HCT116 (cell line): ENCODE data around the gene MYLK. TPM values are rescaled to one million over a fixed set of nuclear protein-coding genes. Genes with fewer than 3 reads are reported as not detected.

Experiments
- ATAC-seq: fragments of 200-7000 bp; cut with Tn5 transposase; 2 replicates; pipeline ENCODE4 v1.9.1; 2020; ENCODE audit warnings: mild to moderate bottlenecking, moderate library complexity
- BruUV-seq: library from RNA; stranded (reverse); fragments of 400-500 nt; replicated peaks from 2 replicates; lab custom pipeline; 2021; lab: Mats Ljungman, UMichigan
- CTCF ChIA-PET: fragments of 300-600 bp; sonication (Branson Sonifier 250); formaldehyde crosslinking; loops from one replicate; lab custom pipeline; 2021; ENCODE audit warnings: antibody characterized with exemption; lab: Charles Lee
- POLR2A ChIA-PET: fragments of 300-600, 350-600 bp; sonication (Branson Sonifier 250); formaldehyde crosslinking; loops from one replicate; lab custom pipeline; 2021; ENCODE audit warnings: antibody characterized with exemption; lab: Charles Lee
- RAD21 ChIA-PET, 2 experiments: fragments of 300-600 bp; sonication (Branson Sonifier 250); formaldehyde crosslinking; loops; one replicate each; lab custom pipeline; 2023; ENCODE audit warnings: low total read pairs in 2 of 2; ENCODE audit not compliant: uncharacterized antibody in 2 of 2, unreplicated experiment in 2 of 2, low non-redundant PET in 1 of 2; lab: Charles Lee
- DNase-seq: peaks from one replicate; pipeline ENCODE4 v3.0.0-alpha.2; 2010; ENCODE audit warnings: low read depth, low spot score
- H2AFZ ChIP-seq: fragments of 200-600 bp; shearing (Covaris generic), sonication (generic); 2 replicates; pipeline ENCODE4 v1.6.1; 2017; ENCODE audit warnings: low read depth, mixed run types, mixed read lengths, antibody characterized with exemption, low read length; ENCODE audit not compliant: poor library complexity, severe bottlenecking
- H3K27ac ChIP-seq: 2 replicates; pipeline ENCODE4 v1.5.1; 2012; ENCODE audit warnings: low read depth, low read length
- H3K27me3 ChIP-seq: fragments of 200-600 bp; sonication (generic); 2 replicates; pipeline ENCODE4 v1.6.1; 2016; ENCODE audit warnings: mixed run types, low read length, mixed read lengths; ENCODE audit not compliant: insufficient read depth
- H3K36me3 ChIP-seq, 2 experiments: fragments of 200-500 bp in 1 of 2; fragments of 200-600 bp in 1 of 2; sonication (Bioruptor generic) in 1 of 2; sonication (generic) in 1 of 2; 2 replicates each; pipeline versions ENCODE4 v1.5.1 to v1.6.1; 2014 to 2016; ENCODE audit warnings: low read length in 2 of 2, inconsistent platforms in 1 of 2, mixed read lengths in 1 of 2, mixed run types in 1 of 2; ENCODE audit not compliant: insufficient read depth in 2 of 2, control insufficient read depth in 1 of 2
- H3K4me1 ChIP-seq, 2 experiments: fragments of 200-600 bp in 1 of 2; sonication (generic) in 1 of 2; 2 replicates each; pipeline versions ENCODE4 v1.5.1 to v1.6.1; 2012 to 2017; ENCODE audit warnings: low read length in 2 of 2, inconsistent platforms in 1 of 2, mild to moderate bottlenecking in 1 of 2, mixed read lengths in 1 of 2, mixed run types in 1 of 2, moderate library complexity in 1 of 2; ENCODE audit not compliant: insufficient read depth in 2 of 2, control insufficient read depth in 1 of 2
- H3K4me2 ChIP-seq: fragments of 200-600 bp; sonication (generic); 2 replicates; pipeline ENCODE4 v1.6.1; 2017; ENCODE audit warnings: mixed run types, low read length, mixed read lengths
- H3K4me3 ChIP-seq, 2 experiments: fragments of 200-600 bp in 1 of 2; sonication (generic) in 1 of 2; replicated peaks in 1 of 2; 2 replicates each; pipeline ENCODE4 v1.5.1; 2011 to 2016; ENCODE audit warnings: low read length in 2 of 2, control low read depth in 1 of 2, low read depth in 1 of 2, mild to moderate bottlenecking in 1 of 2, mixed read lengths in 1 of 2, mixed run types in 1 of 2
- H3K79me2 ChIP-seq: fragments of 200-600 bp; sonication (generic); 2 replicates; pipeline ENCODE4 v1.6.1; 2017; ENCODE audit warnings: mild to moderate bottlenecking, mixed run types, low read length, moderate library complexity, mixed read lengths; ENCODE audit not compliant: insufficient read depth
- H3K9ac ChIP-seq: fragments of 200-600 bp; sonication (generic); 2 replicates; pipeline ENCODE4 v1.6.1; 2016; ENCODE audit warnings: low read length, mixed read lengths
- H3K9me2 ChIP-seq: fragments of 200-600 bp; sonication (generic), shearing (Covaris generic); 2 replicates; pipeline ENCODE4 v1.6.1; 2017; ENCODE audit warnings: mixed run types, mild to moderate bottlenecking, moderate library complexity; ENCODE audit not compliant: insufficient read depth
- H3K9me3 ChIP-seq, 2 experiments: fragments of 200-500 bp in 1 of 2; fragments of 200-600 bp in 1 of 2; sonication (Bioruptor generic) in 1 of 2; sonication (generic) in 1 of 2; 2 replicates each; pipeline ENCODE4 v1.6.1; 2014 to 2017; ENCODE audit warnings: low read length in 2 of 2, mixed read lengths in 2 of 2, inconsistent platforms in 1 of 2, low read depth in 1 of 2, mild to moderate bottlenecking in 1 of 2, mixed run types in 1 of 2, moderate library complexity in 1 of 2; ENCODE audit not compliant: control insufficient read depth in 1 of 2, insufficient read depth in 1 of 2
- H4K20me1 ChIP-seq: fragments of 200-600 bp; sonication (generic), shearing (Covaris generic); 2 replicates; pipeline ENCODE4 v1.6.1; 2017; ENCODE audit warnings: mixed run types, mild to moderate bottlenecking, moderate library complexity; ENCODE audit not compliant: insufficient read depth
- ELF1 ChIP-seq: IDR thresholded peaks from 2 replicates; pipeline ENCODE4 v1.6.1; 2012; ENCODE audit warnings: low read depth, borderline replicate concordance
- POLR2AphosphoS5 ChIP-seq: IDR thresholded peaks from 2 replicates; pipeline ENCODE4 v1.6.1; 2011; ENCODE audit warnings: mild to moderate bottlenecking, low read depth, low read length, moderate library complexity
- RAD21 ChIP-seq: IDR thresholded peaks from 2 replicates; pipeline ENCODE4 v1.6.1; 2012; ENCODE audit warnings: low read depth, mild to moderate bottlenecking
- SRF ChIP-seq: IDR thresholded peaks from 2 replicates; pipeline ENCODE4 v1.6.1; 2012; ENCODE audit warnings: low read depth
- YY1 ChIP-seq: IDR thresholded peaks from 2 replicates; pipeline ENCODE4 v1.6.1; 2011; ENCODE audit warnings: low read length, low read depth, moderate library complexity, mild to moderate bottlenecking; ENCODE audit not compliant: insufficient replicate concordance; ENCODE audit errors: extremely low read depth
- ZNF274 ChIP-seq: fragments of 200-500 bp; sonication (Bioruptor generic); IDR thresholded peaks from 2 replicates; pipeline ENCODE4 v1.6.1; 2014; ENCODE audit warnings: mild to moderate bottlenecking, low read depth, low read length, inconsistent platforms
- intact Hi-C: fragments of 100-400 bp; cut with micrococcal nuclease; formaldehyde crosslinking; loops from 2 replicates; pipeline ENCODE4 v1.10.0; 2022
- total RNA-seq: library from RNA; stranded (reverse); gene quantifications from one replicate; pipeline ENCODE4 v1.2.1, GENCODE V29; 2021; ENCODE audit not compliant: unreplicated experiment
- TF ChIP-seq, protein P1 (sequence below): IDR thresholded peaks from 2 replicates; pipeline ENCODE4 v1.6.1; 2011; ENCODE audit warnings: mild to moderate bottlenecking, low read length, moderate library complexity; ENCODE audit not compliant: insufficient replicate concordance; ENCODE audit errors: extremely low read depth
- TF ChIP-seq, protein P2 (sequence below): IDR thresholded peaks from 2 replicates; pipeline ENCODE4 v1.6.1; 2012; ENCODE audit warnings: low read depth

Gene MYLK
- total RNA-seq, 1 experiment from 2014 or later, result 3.8 TPM

DNA sequence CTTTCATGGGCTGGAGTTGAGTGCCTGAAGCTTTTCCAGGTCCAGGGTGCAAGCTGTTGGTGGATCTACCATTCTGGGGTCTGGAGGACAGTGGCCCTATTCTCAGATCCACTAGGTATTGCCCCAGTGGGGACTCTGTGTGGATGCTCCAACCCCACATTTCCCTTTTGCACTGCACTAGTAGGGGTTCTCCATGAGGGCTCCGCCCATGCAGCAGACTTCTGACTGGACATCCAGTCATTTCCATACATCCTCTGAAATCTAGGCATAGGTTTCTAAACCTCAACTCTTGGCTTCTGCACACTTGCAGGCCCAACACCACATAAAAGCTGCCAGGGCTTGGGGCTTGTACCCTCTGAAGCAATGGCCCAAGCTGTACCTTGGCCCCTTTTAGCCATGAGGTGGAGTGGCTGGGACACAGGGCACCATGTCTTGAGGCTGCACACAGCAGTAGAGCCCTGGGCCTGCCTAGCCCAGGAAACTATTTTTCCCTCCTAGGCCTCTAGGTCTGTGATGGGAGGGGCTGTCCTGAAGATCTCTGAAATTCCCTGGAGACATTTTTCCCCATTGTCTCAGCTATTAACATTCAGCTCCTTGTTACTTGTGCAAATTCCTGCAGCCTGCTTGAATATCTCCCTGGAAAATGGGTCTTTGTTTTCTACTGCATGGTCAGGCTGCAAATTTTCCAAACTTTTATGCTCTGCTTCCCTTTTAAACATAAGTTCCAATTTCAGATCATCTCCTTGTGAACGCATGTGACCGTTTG lies 293.3 kb downstream of the MYLK start:
- peaks cover 8 to 12% of the 10 kb centered on the region in 2 experiments for H3K4me1 ChIP-seq
- H3K4me2 ChIP-seq, result no peak overlapping the region
- H3K9ac ChIP-seq, result no peak overlapping the region
- peaks cover 3 to 7% of the 10 kb centered on the region in 2 experiments; a peak in 1 of 4 replicates for H3K9me3 ChIP-seq
- ATAC-seq, result no peak
- BruUV-seq, result no TSS peak
- no peak for TF ChIP-seq YY1
- TF ChIP-seq POLR2AphosphoS5, result no peak
- TF ChIP-seq, protein P1, sequence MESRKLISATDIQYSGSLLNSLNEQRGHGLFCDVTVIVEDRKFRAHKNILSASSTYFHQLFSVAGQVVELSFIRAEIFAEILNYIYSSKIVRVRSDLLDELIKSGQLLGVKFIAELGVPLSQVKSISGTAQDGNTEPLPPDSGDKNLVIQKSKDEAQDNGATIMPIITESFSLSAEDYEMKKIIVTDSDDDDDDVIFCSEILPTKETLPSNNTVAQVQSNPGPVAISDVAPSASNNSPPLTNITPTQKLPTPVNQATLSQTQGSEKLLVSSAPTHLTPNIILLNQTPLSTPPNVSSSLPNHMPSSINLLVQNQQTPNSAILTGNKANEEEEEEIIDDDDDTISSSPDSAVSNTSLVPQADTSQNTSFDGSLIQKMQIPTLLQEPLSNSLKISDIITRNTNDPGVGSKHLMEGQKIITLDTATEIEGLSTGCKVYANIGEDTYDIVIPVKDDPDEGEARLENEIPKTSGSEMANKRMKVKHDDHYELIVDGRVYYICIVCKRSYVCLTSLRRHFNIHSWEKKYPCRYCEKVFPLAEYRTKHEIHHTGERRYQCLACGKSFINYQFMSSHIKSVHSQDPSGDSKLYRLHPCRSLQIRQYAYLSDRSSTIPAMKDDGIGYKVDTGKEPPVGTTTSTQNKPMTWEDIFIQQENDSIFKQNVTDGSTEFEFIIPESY, result no peak
- TF ChIP-seq ZNF274, result no peak
- TF ChIP-seq SRF, result no peak
- TF ChIP-seq, protein P2, sequence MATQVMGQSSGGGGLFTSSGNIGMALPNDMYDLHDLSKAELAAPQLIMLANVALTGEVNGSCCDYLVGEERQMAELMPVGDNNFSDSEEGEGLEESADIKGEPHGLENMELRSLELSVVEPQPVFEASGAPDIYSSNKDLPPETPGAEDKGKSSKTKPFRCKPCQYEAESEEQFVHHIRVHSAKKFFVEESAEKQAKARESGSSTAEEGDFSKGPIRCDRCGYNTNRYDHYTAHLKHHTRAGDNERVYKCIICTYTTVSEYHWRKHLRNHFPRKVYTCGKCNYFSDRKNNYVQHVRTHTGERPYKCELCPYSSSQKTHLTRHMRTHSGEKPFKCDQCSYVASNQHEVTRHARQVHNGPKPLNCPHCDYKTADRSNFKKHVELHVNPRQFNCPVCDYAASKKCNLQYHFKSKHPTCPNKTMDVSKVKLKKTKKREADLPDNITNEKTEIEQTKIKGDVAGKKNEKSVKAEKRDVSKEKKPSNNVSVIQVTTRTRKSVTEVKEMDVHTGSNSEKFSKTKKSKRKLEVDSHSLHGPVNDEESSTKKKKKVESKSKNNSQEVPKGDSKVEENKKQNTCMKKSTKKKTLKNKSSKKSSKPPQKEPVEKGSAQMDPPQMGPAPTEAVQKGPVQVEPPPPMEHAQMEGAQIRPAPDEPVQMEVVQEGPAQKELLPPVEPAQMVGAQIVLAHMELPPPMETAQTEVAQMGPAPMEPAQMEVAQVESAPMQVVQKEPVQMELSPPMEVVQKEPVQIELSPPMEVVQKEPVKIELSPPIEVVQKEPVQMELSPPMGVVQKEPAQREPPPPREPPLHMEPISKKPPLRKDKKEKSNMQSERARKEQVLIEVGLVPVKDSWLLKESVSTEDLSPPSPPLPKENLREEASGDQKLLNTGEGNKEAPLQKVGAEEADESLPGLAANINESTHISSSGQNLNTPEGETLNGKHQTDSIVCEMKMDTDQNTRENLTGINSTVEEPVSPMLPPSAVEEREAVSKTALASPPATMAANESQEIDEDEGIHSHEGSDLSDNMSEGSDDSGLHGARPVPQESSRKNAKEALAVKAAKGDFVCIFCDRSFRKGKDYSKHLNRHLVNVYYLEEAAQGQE, result no peak
- no peak for TF ChIP-seq ELF1
- TF ChIP-seq RAD21, result no peak
- H3K79me2 ChIP-seq, result peaks cover 18% of the 10 kb centered on the region
- no peaks in the 10 kb centered on the region for H3K27me3 ChIP-seq
- no peak for DNase-seq
- POLR2A ChIA-PET, result no interaction called here
- no peak overlapping the region for H3K4me3 ChIP-seq
- CTCF ChIA-PET, result no interaction called here
- no peak overlapping the region for H3K27ac ChIP-seq
- no peaks in the 10 kb centered on the region; a peak in 1 of 4 replicates for H3K36me3 ChIP-seq
- intact Hi-C loops, result no loop called here
- H2AFZ ChIP-seq, result no peak overlapping the region
- no peaks in the 10 kb centered on the region for H4K20me1 ChIP-seq
- no peaks in the 10 kb centered on the region for H3K9me2 ChIP-seq
- RAD21 ChIA-PET, result no interaction called here
